ENCODE measurements around the gene RPS19.
"Not testable (repeated sequence)": the region's sequence is repeated elsewhere in the genome, so short reads cannot be mapped to it uniquely, and the experiment has no call there.

RPS19 gene

GRCh38 chr19:41860419-41861115 is 512 bp downstream of the RPS19 start:
- DNase-seq: no peak

- DNase-seq: no peak
Measured at GRCh38 chr19:41861116-41861768, 1.2 kb downstream of the RPS19 start.

- no peak for DNase-seq
Measured at GRCh38 chr19:41861846-41862245, 1.8 kb downstream of the RPS19 start.

GRCh38 chr19:41862445-41862986 is 2.5 kb downstream of the RPS19 start:
- DNase-seq: no peak

- no peak for DNase-seq
Measured at GRCh38 chr19:41863209-41863931, 3.3 kb downstream of the RPS19 start.

GRCh38 chr19:41864374-41864773 is 4.3 kb downstream of the RPS19 start:
- no peak for DNase-seq

GRCh38 chr19:41866284-41866683 is 6.2 kb downstream of the RPS19 start:
- DNase-seq: no peak

- no peak for DNase-seq
Measured at GRCh38 chr19:41868120-41868988, 8.3 kb downstream of the RPS19 start.

- DNase-seq: no peak
Measured at GRCh38 chr19:41868989-41869300, 8.9 kb downstream of the RPS19 start.

- no peak for DNase-seq
Measured at GRCh38 chr19:41869374-41869955, 9.4 kb downstream of the RPS19 start.

- DNase-seq: no peak
Measured at GRCh38 chr19:41870401-41870873, 10.4 kb downstream of the RPS19 start.

GRCh38 chr19:41871573-41872383 is 11.7 kb downstream of the RPS19 start:
- DNase-seq: peak; percentile 11

GRCh38 chr19:41872384-41872774 is 12.3 kb downstream of the RPS19 start:
- DNase-seq: no peak

GRCh38 chr19:41872775-41873647 is 13.0 kb downstream of the RPS19 start:
- peak; percentile 57 for DNase-seq

- DNase-seq: not testable (repeated sequence)
Measured at GRCh38 chr19:41875973-41876372, 15.9 kb downstream of the RPS19 start.

- no peak for DNase-seq
Measured at GRCh38 chr19:41876847-41877832, 17.1 kb downstream of the RPS19 start, which contains the start of gene CD79A. CD79A (plus strand) TSS chr19:41877279; CDS start chr19:41877305, 26 bp downstream.

- DNase-seq: no peak
Measured at GRCh38 chr19:41877916-41878905, 18.2 kb downstream of the RPS19 start.

GRCh38 chr19:41879080-41879479 is 19.0 kb downstream of the RPS19 start:
- DNase-seq: no peak

Data from effector CD8-positive, alpha-beta T cell (primary cell).